Large intestine (tissue), 3 donors: ENCODE data around the gene TBC1D26. TPM values are rescaled to one million over a fixed set of nuclear protein-coding genes. Genes with fewer than 3 reads are reported as not detected.
"Not testable (repeated sequence)": the region's sequence is repeated elsewhere in the genome, so short reads cannot be mapped to it uniquely, and the experiment has no call there.

Experiments used
- DNase-seq, 2 donors: peaks; one replicate each; pipeline versions ENCODE4 v3.0.0 to v3.0.0-alpha.2; 2013
- H3K27ac ChIP-seq: one replicate; pipeline ENCODE4 v1.5.1; 2013; ENCODE audit warnings: low read length
- H3K27me3 ChIP-seq: 2 replicates; pipeline ENCODE4 v1.6.1; 2013; ENCODE audit warnings: low read length; ENCODE audit not compliant: control insufficient read depth, insufficient read depth
- H3K36me3 ChIP-seq: 2 replicates; pipeline ENCODE4 v1.6.1; 2013; ENCODE audit warnings: low read length; ENCODE audit not compliant: control insufficient read depth, insufficient read depth
- H3K4me1 ChIP-seq: one replicate; pipeline ENCODE4 v1.6.1; 2013; ENCODE audit warnings: low read length; ENCODE audit not compliant: control insufficient read depth, insufficient read depth
- H3K4me3 ChIP-seq: one replicate; pipeline ENCODE4 v1.5.1; 2013; ENCODE audit warnings: low read length
- H3K9me3 ChIP-seq: one replicate; pipeline ENCODE4 v1.6.1; 2013; ENCODE audit warnings: mild to moderate bottlenecking, low read depth, low read length, moderate library complexity; ENCODE audit not compliant: control insufficient read depth
- WGBS: methylation state at CpG from one replicate; pipeline ENCODE4 v1.1.5; 2013; ENCODE audit warnings: low lambda C conversion rate; ENCODE audit not compliant: insufficient coverage; 5-methylcytosine and 5-hydroxymethylcytosine counted together
- polyA plus RNA-seq: library from polyadenylated mRNA; unstranded; fragments of 120-200 nt; gene quantifications from one replicate; pipeline ENCODE4 v1.2.1, GENCODE V29; 2013

Gene TBC1D26
- polyA plus RNA-seq, 1 donor, result 0.28 TPM

- no CpG with 5 or more reads among the region's 32 CpGs for WGBS
- Histone ChIP-seq H3K27me3 (peaks cover 5% of the 10 kb centered on the region), H3K9me3 (no peaks in the 10 kb centered on the region), H3K27ac (no peak overlapping the region), H3K4me3 (peak overlapping the region; percentile 18), H3K4me1 (no peaks in the 10 kb centered on the region), H3K36me3 (no peaks in the 10 kb centered on the region)
- peak; percentile 35 to 58 for DNase-seq
Measured at GRCh38 chr17:15782866-15783265, 50.8 kb downstream of the TBC1D26 start.

GRCh38 chr17:15783461-15783860 lies 51.4 kb downstream of the TBC1D26 start:
- no peak for DNase-seq
- 100% methylated on average over 1 of the region's 2 CpGs for WGBS
- peaks cover 5% of the 10 kb centered on the region for H3K27me3 ChIP-seq
- no peak overlapping the region for H3K4me3 ChIP-seq
- H3K4me1 ChIP-seq, result no peaks in the 10 kb centered on the region
- no peak overlapping the region for H3K27ac ChIP-seq
- no peaks in the 10 kb centered on the region for H3K36me3 ChIP-seq
- H3K9me3 ChIP-seq, result no peaks in the 10 kb centered on the region

- peak in 1 of 2 donors; percentile 10 for DNase-seq
- H3K27me3 ChIP-seq, H3K4me3 ChIP-seq, H3K27ac ChIP-seq, H3K9me3 ChIP-seq, H3K4me1 ChIP-seq, H3K36me3 ChIP-seq: not testable (repeated sequence)
- no CpG with 5 or more reads among the region's 2 CpGs for WGBS
Measured at GRCh38 chr17:15784351-15784750, 52.3 kb downstream of the TBC1D26 start.

- not testable (repeated sequence) for H3K4me3 ChIP-seq, H3K9me3 ChIP-seq, H3K27ac ChIP-seq, DNase-seq, H3K36me3 ChIP-seq, H3K4me1 ChIP-seq, H3K27me3 ChIP-seq
- no CpG with 5 or more reads among the region's 29 CpGs for WGBS
Measured at GRCh38 chr17:15787363-15788075, 55.4 kb downstream of the TBC1D26 start.

GRCh38 chr17:15788365-15788764 lies 56.3 kb downstream of the TBC1D26 start:
- DNase-seq, H3K9me3 ChIP-seq, H3K36me3 ChIP-seq, H3K4me1 ChIP-seq, H3K27me3 ChIP-seq, H3K4me3 ChIP-seq, H3K27ac ChIP-seq: not testable (repeated sequence)
- WGBS, result no CpG with 5 or more reads among the region's 2 CpGs

Other genes starting within 250 kb of the TBC1D26 start
- gene TVP23C, start 168.8 kb upstream of the TBC1D26 start, polyA plus RNA-seq, result 13.4 TPM
- 1.9 TPM for gene FBXW10B, start 112.6 kb upstream of the TBC1D26 start, polyA plus RNA-seq
- gene TRIM16, start 48.0 kb upstream of the TBC1D26 start, polyA plus RNA-seq, result 33.5 TPM
- 18.1 TPM for gene ZNF286A, start 32.5 kb upstream of the TBC1D26 start, polyA plus RNA-seq
- gene ADORA2B, start 212.8 kb downstream of the TBC1D26 start, polyA plus RNA-seq, result 4.4 TPM